ENCODE results near the gene PHLDB1. TPM values are rescaled to one million over a fixed set of nuclear protein-coding genes. Genes with fewer than 3 reads are reported as not detected.

Gene PHLDB1
- polyA plus RNA-seq, 1 of the 3 experiments (the other 2 are of a cell fraction): 89.4 TPM

- TF ChIP-seq EP300 (IDR thresholded peaks at IDR 0.05; ENCODE audit: borderline replicate concordance in 1 of 2, low read depth in 1 of 2, low read length in 1 of 2): no peak
- TF ChIP-seq, protein P1, sequence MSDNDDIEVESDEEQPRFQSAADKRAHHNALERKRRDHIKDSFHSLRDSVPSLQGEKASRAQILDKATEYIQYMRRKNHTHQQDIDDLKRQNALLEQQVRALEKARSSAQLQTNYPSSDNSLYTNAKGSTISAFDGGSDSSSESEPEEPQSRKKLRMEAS (IDR thresholded peaks at IDR 0.05; ENCODE audit: low read depth): no peak
These were observed 37.8 kb downstream of the PHLDB1 start (continued) for GRCh38 chr11:118645066-118645715.

DNA sequence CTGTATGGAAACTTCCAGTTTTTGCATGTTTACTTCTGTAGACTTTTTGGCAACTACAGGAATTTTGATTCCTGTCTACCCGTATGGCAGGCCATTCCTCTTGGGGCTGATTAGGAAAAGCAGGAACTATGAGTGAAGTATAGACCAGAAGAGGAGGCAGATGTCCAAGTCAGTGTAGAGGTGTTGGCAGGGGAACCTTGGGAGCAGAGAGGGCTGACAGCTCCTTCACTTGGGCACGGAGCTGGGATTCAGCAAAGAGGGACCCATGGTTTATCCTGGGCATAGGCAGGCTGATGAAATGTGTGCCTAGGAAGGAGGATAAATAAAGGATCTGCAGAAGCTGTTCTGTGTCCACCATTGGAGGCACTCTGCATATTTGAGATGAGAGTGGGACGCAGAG, 39.0 kb downstream of the PHLDB1 start:
- H3K36me3 ChIP-seq (replicated peaks in 1 of 2; ENCODE audit: control insufficient read depth in 1 of 2, insufficient read depth in 2 of 2, low read length in 1 of 2): peaks cover 79 to 82% of the 10 kb centered on the region in 2 experiments
- peaks cover 20% of the 10 kb centered on the region for H4K20me1 ChIP-seq (ENCODE audit: insufficient read depth)
- H3K9me3 ChIP-seq: no peaks in the 10 kb centered on the region
- 72% methylated on average over 3 of the region's 3 CpGs for WGBS (ENCODE audit: low lambda C conversion rate)
- no peak overlapping the region for H3K9ac ChIP-seq
- H3K27ac ChIP-seq (ENCODE audit: low read depth in 2 of 2, low read length in 1 of 2): peak overlapping the region; percentile 9 to 23; a peak in 1 of 4 replicates
- H3K79me2 ChIP-seq (ENCODE audit: insufficient read depth): peaks cover 16% of the 10 kb centered on the region; the same call in 1 of the 2 replicates
- CTCF ChIA-PET: interaction anchor here (0.7 to 2.0 kb wide), 6 partner anchors 12 to 54 kb away, joined by 3 to 6 read pairs (median 4); no protein-coding TSS in a partner anchor
- H3K4me3 ChIP-seq (ENCODE audit: low read depth in 2 of 2, low read length in 1 of 2): no peak overlapping the region
- no peak for DNase-seq
- H3K27me3 ChIP-seq (ENCODE audit: insufficient read depth): no peaks in the 10 kb centered on the region
- TF ChIP-seq FOXJ3 (CRISPR knock-in tag; IDR thresholded peaks at IDR 0.05): no peak
- TF ChIP-seq IRF3 (IDR thresholded peaks at IDR 0.05; ENCODE audit: low read depth, low read length): no peak
- POLR2A ChIA-PET: no interaction called here
- H2AFZ ChIP-seq (ENCODE audit: low read depth): no peak overlapping the region
- peaks cover 16% of the 10 kb centered on the region for H3F3A ChIP-seq (replicated peaks; ENCODE audit: insufficient read depth)
- peaks cover 0 to 24% of the 10 kb centered on the region in 2 experiments; a peak in 2 of 4 replicates for H3K4me1 ChIP-seq (ENCODE audit: control insufficient read depth in 1 of 2, insufficient read depth in 2 of 2, low read depth in 1 of 2, low read length in 1 of 2)
- no peaks in the 10 kb centered on the region for H3K9me2 ChIP-seq
- H3K4me2 ChIP-seq: no peak overlapping the region

GRCh38 chr11:118648291-118648690, 40.9 kb downstream of the PHLDB1 start:
- Histone ChIP-seq H3K9ac (no peak overlapping the region), H2AFZ (ENCODE audit: low read depth) (no peak overlapping the region), H3K4me2 (no peak overlapping the region), H3K4me3 (ENCODE audit: low read depth in 2 of 2, low read length in 1 of 2) (no peak overlapping the region), H3K79me2 (ENCODE audit: insufficient read depth) (peaks cover 12% of the 10 kb centered on the region; the same call in 1 of the 2 replicates), H3K27me3 (ENCODE audit: insufficient read depth) (no peaks in the 10 kb centered on the region), H3K27ac (ENCODE audit: low read depth in 2 of 2, low read length in 1 of 2) (no peak overlapping the region), H3K9me2 (no peaks in the 10 kb centered on the region), H4K20me1 (ENCODE audit: insufficient read depth) (peaks cover 19% of the 10 kb centered on the region), H3K9me3 (no peaks in the 10 kb centered on the region), H3K36me3 (replicated peaks in 1 of 2; ENCODE audit: control insufficient read depth in 1 of 2, insufficient read depth in 2 of 2, low read length in 1 of 2) (peaks cover 75 to 76% of the 10 kb centered on the region in 2 experiments), H3F3A (replicated peaks; ENCODE audit: insufficient read depth) (peaks cover 25% of the 10 kb centered on the region), H3K4me1 (ENCODE audit: control insufficient read depth in 1 of 2, insufficient read depth in 2 of 2, low read depth in 1 of 2, low read length in 1 of 2) (peaks cover 0 to 7% of the 10 kb centered on the region in 2 experiments; a peak in 2 of 4 replicates)
- POLR2A ChIA-PET: interaction anchor here (0.9 kb wide), 1 partner anchor 9 kb away, joined by 3 read pairs; no protein-coding TSS in a partner anchor
- no peak for DNase-seq
- 97% methylated on average over 5 of the region's 5 CpGs for WGBS (ENCODE audit: low lambda C conversion rate)
- CTCF ChIA-PET: interaction anchor here (1.3 to 1.9 kb wide), 2 partner anchors 11 to 12 kb away, joined by 3 to 6 read pairs; no protein-coding TSS in a partner anchor
- TF ChIP-seq ELF1 (IDR thresholded peaks at IDR 0.05) (no peak), YY1 (IDR thresholded peaks at IDR 0.05; ENCODE audit: low read depth) (no peak), FOSL2 (IDR thresholded peaks at IDR 0.05; ENCODE audit: borderline replicate concordance, low read depth) (no peak), GABPA (IDR thresholded peaks at IDR 0.05; ENCODE audit: low read depth) (no peak), RAD21 (IDR thresholded peaks at IDR 0.05; ENCODE audit: low read length) (no peak), TCF12 (IDR thresholded peaks at IDR 0.05) (no peak), POLR2AphosphoS5 (IDR thresholded peaks at IDR 0.05; ENCODE audit: low read depth, low read length) (no peak), FOXJ3 (CRISPR knock-in tag; IDR thresholded peaks at IDR 0.05) (no peak), IRF3 (IDR thresholded peaks at IDR 0.05; ENCODE audit: low read depth, low read length) (no peak), SIN3A (IDR thresholded peaks at IDR 0.05; ENCODE audit: borderline replicate concordance, low read depth, low read length) (no peak), CHD2 (IDR thresholded peaks at IDR 0.05; ENCODE audit: low read length, partially characterized antibody) (no peak), RXRA (IDR thresholded peaks at IDR 0.05; ENCODE audit: borderline replicate concordance, low read depth) (no peak), REST (IDR thresholded peaks at IDR 0.05; ENCODE audit: low read depth, low read length) (no peak), USF1 (IDR thresholded peaks at IDR 0.05; ENCODE audit: borderline replicate concordance, low read depth) (no peak), TAF1 (IDR thresholded peaks at IDR 0.05; ENCODE audit: borderline replicate concordance, low read depth, low read length) (no peak)
- TF ChIP-seq, protein P1 (IDR thresholded peaks at IDR 0.05; ENCODE audit: low read depth): no peak

Measured in SK-N-SH (cell line).